Breast epithelium (tissue), 4 donors: ENCODE data around the gene ENKUR. TPM values are rescaled to one million over a fixed set of nuclear protein-coding genes. Genes with fewer than 3 reads are reported as not detected.
"Not testable (repeated sequence)": the region's sequence is repeated elsewhere in the genome, so short reads cannot be mapped to it uniquely, and the experiment has no call there.

Source experiments
- DNase-seq, 2 donors: peaks; one replicate each; pipeline ENCODE4 v3.0.0-alpha.2; 2019; ENCODE audit warnings: low spot score in 2 of 2
- H3K27ac ChIP-seq, 2 donors: fragments of 200-600 bp; sonication (generic) in 1 of 2; one replicate each; pipeline ENCODE4 v1.5.1; 2016 to 2019; ENCODE audit warnings: mild to moderate bottlenecking in 1 of 2
- H3K27me3 ChIP-seq, 2 donors: fragments of 200-600 bp; sonication (generic) in 1 of 2; one replicate each; pipeline versions ENCODE4 v1.5.1 to v1.6.0; 2017 to 2019; ENCODE audit warnings: control low read depth in 1 of 2, mild to moderate bottlenecking in 1 of 2
- H3K36me3 ChIP-seq: fragments of 200-600 bp; one replicate; pipeline ENCODE4 v1.5.1; 2019
- H3K4me1 ChIP-seq, 2 donors: fragments of 200-600 bp; sonication (generic); one replicate each; pipeline ENCODE4 v1.5.1; 2016 to 2019; ENCODE audit warnings: control low read depth in 1 of 2
- H3K4me3 ChIP-seq, 3 donors: fragments of 200-600 bp; sonication (generic); 1 replicate in 2 of 3; 2 replicates in 1 of 3; pipeline ENCODE4 v1.5.1; 2016 to 2019; ENCODE audit warnings: mild to moderate bottlenecking in 3 of 3, moderate library complexity in 2 of 3
- H3K9me3 ChIP-seq, 2 donors: fragments of 200-600 bp; sonication (generic) in 1 of 2; one replicate each; pipeline ENCODE4 v1.5.1; 2016 to 2019; ENCODE audit warnings: control low read depth in 1 of 2
- CTCF ChIP-seq, 3 donors: fragments of 450-650 bp; IDR thresholded peaks; one replicate each; pipeline ENCODE4 v1.5.1; 2016 to 2017; ENCODE audit warnings: antibody characterized with exemption in 3 of 3, mild to moderate bottlenecking in 3 of 3, moderate library complexity in 3 of 3
- POLR2A ChIP-seq: fragments of 450-650 bp; IDR thresholded peaks from one replicate; pipeline ENCODE4 v1.6.1; 2016; ENCODE audit warnings: antibody characterized with exemption, mild to moderate bottlenecking, moderate library complexity
- POLR2AphosphoS5 ChIP-seq, 3 donors: sonication (generic); formaldehyde crosslinking; IDR thresholded peaks; one replicate each; pipeline ENCODE4 v1.6.1; 2017; ENCODE audit warnings: antibody characterized with exemption in 3 of 3
- intact Hi-C: fragments of 100-400 bp; cut with DNase I; formaldehyde crosslinking; loops from one replicate; pipeline ENCODE4 v1.15.1; 2023; ENCODE audit warnings: low total_unique reads
- total RNA-seq, 3 donors: library from RNA; depleted of rRNA; stranded (reverse); fragments of >200 nt; gene quantifications; one replicate each; pipeline ENCODE4 v1.1.0, GENCODE V29; 2016

Gene ENKUR
- total RNA-seq, 3 donors from 2014 or later: not detected

DNA sequence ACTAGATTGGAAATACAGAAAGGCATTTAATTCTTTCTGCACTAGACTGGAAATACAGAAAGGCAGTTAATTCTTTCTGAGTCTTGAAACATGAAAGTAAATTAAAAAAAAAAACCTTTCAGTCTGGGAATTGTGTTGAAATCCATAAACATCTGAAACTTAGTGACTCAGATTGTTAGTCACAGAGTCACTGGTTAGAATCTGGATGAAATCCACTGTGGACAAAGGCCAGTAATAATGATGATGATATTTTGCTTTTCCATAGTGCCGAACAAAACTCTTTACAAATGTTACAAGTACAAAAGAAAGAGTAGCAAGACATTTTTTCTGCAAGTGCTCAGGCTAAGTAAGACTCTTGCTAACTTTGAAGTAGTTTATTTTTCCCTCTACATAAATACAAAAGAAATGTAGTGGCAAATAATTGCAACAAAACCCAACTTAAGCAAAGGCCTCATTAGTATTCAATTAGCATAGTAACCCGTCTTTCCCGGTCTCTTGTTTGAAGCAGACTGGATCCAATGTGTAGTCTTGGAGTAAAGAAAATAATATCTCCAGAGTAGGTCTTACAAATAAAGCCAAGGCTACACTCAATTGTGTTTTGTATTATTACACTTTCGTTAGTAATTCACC lies 57.8 kb downstream of the ENKUR start:
- peaks cover 3 to 6% of the 10 kb centered on the region in 2 donors for H3K4me1 ChIP-seq
- H3K4me3 ChIP-seq: peak overlapping the region in 1 of 3 donors; percentile 27
- H3K27me3 ChIP-seq: no peaks in the 10 kb centered on the region
- intact Hi-C loops: no loop called here
- peak overlapping the region; percentile 82 to 86 for H3K27ac ChIP-seq
- no peak for TF ChIP-seq POLR2AphosphoS5 (IDR thresholded peaks at IDR 0.05)
- no peak for TF ChIP-seq CTCF (IDR thresholded peaks at IDR 0.05)
- no peak for TF ChIP-seq POLR2A
- DNase-seq: no peak
- H3K36me3 ChIP-seq: no peaks in the 10 kb centered on the region
- no peaks in the 10 kb centered on the region for H3K9me3 ChIP-seq

DNA sequence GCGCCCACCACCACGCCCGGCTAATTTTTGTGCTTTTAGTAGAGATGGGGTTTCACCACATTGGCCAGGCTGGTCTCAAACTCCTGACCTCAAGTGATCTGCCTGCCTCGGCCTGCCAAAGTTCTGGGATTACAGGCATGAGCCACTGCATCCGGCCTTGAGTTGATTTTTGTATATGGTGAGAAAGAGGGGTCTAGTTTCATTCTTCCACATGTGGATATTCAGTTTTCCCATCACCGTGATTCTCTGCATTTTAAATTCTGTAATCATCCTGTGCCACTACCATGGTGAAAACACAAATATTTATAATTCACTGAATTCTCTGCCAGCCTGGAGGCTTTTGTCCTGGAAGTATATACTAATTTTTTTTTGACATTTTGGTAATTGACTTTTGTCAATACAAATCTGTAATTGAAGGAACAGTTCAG lies 58.3 kb downstream of the ENKUR start:
- H3K27me3 ChIP-seq, H3K4me1 ChIP-seq, H3K9me3 ChIP-seq, intact Hi-C loops, H3K4me3 ChIP-seq, DNase-seq, H3K36me3 ChIP-seq: not testable (repeated sequence)
- H3K27ac ChIP-seq: peak overlapping the region; percentile 35 to 82

DNA sequence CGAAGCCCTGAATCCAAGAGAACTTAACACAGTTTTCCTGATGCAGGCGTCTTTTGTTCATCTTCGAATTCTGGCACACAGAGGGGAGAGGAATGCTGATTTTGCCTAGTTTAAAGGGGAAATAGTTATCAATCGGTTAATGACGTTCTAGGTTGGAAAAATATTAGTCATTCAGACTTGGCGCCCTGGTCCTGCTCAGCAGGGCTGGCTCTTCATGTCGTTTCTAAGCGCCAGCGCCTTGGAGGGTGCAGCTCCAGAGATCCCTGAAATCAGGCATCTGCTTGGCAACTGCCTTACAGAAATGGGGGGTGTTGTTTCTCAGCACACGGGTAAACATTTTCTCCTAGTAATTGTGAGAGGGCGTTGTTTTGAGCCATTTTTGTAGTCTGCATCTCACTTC lies 62.3 kb downstream of the ENKUR start:
- Histone ChIP-seq H3K27ac (peak overlapping the region; percentile 91 to 96), H3K4me1 (peaks cover 0 to 3% of the 10 kb centered on the region in 2 donors), H3K9me3 (no peaks in the 10 kb centered on the region), H3K36me3 (no peaks in the 10 kb centered on the region), H3K4me3 (peak overlapping the region in 1 of 3 donors; percentile 72), H3K27me3 (no peaks in the 10 kb centered on the region)
- no peak for DNase-seq
- intact Hi-C loops: no loop called here
- TF ChIP-seq POLR2A (no peak), CTCF (IDR thresholded peaks at IDR 0.05) (no peak), POLR2AphosphoS5 (IDR thresholded peaks at IDR 0.05) (no peak)

DNA sequence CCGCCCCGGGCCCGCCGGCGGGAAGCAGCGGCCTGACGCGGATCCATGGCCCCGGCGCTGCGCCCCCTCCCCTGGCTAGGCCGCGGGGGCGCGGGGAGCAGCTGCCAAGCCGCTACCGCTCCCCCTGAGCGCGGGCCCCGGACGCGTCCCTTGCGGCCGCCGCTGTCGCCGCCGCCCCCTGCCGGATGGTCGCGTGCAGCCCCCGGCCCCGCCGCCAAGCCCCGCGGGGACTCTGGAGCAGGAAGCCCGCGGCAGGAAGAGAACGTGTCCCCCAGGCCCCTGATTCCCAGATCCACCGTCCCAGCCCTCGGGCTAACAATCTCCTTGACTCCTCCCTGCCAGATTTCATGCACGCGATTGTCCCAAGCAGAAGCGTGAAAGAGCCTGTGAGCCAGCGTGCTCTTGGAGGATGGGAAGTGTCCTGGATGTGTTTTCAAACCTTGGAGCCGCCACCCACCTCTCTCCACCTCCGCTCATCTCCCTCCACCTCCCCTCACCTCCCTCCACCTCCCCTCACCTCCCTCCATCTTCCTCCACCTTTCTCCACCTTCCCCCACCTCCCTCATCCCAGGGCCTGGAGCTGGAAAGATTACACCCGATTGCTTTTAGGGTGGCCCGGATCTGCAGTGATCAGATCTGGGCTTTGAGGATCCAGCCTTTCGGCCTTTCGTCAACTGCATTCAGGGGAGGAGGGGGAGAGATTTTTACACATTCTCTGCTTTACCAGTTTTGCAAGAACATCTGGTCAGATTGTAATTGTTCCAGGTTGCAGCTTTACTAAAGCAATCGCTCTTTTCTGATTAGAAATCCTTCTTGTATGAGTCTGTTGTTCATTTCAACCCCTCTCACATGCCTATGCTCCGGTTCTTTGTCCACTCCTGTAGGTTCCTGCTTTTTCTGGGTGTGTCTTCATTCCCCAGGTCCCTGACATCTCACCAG lies 63.0 kb downstream of the ENKUR start:
- peak overlapping the region; percentile 61 to 78 (median 72) for H3K4me3 ChIP-seq
- no peaks in the 10 kb centered on the region for H3K9me3 ChIP-seq
- H3K36me3 ChIP-seq: no peaks in the 10 kb centered on the region
- no peaks in the 10 kb centered on the region for H3K27me3 ChIP-seq
- H3K27ac ChIP-seq: peak overlapping the region; percentile 91 to 96
- intact Hi-C loops: no loop called here
- peak in 1 of 2 donors; percentile 30 for DNase-seq
- peaks cover 0 to 3% of the 10 kb centered on the region in 2 donors for H3K4me1 ChIP-seq
- TF ChIP-seq POLR2AphosphoS5 (IDR thresholded peaks at IDR 0.05) (peak in 1 of 3 donors; percentile 19), POLR2A (no peak), CTCF (IDR thresholded peaks at IDR 0.05) (no peak)

GRCh38 chr10:24952143-24952706 lies 63.7 kb downstream of the ENKUR start, which contains the start of gene PRTFDC1:
PRTFDC1 (minus strand) TSS chr10:24952606; CDS start chr10:24952575, 31 bp downstream.
- H3K36me3 ChIP-seq: no peaks in the 10 kb centered on the region
- intact Hi-C loops: no loop called here
- H3K27me3 ChIP-seq: no peaks in the 10 kb centered on the region
- TF ChIP-seq POLR2AphosphoS5 (IDR thresholded peaks at IDR 0.05): peak in 2 of 3 donors; percentile 9 to 11
- TF ChIP-seq POLR2A: no peak
- DNase-seq: peak in 1 of 2 donors; percentile 23
- peaks cover 0 to 3% of the 10 kb centered on the region in 2 donors for H3K4me1 ChIP-seq
- H3K4me3 ChIP-seq: peak within 1 kb of the TSS; percentile 61 to 78 (median 72)
- H3K9me3 ChIP-seq: no peaks in the 10 kb centered on the region
- H3K27ac ChIP-seq: peak within 1 kb of the TSS; percentile 91 to 96
